OCI-M2 (cell line): ENCODE measurements around the gene FHDC1.

Experiments used
- DNase-seq: peaks from one replicate; lab custom pipeline; 2025; ENCODE audit not compliant: unreplicated experiment; lab: John Stamatoyannopoulos, UW

FHDC1 gene

GRCh38 chr4:152936446-152937335 is 568 bp downstream of the FHDC1 start:
- DNase-seq, result no peak

- DNase-seq, result no peak
These were observed 1.5 kb downstream of the FHDC1 start for GRCh38 chr4:152937336-152938236.

- no peak for DNase-seq
These were observed 2.3 kb downstream of the FHDC1 start for GRCh38 chr4:152938237-152938947.

- no peak for DNase-seq
These were observed 3.5 kb downstream of the FHDC1 start for GRCh38 chr4:152939621-152940020.

- no peak for DNase-seq
These were observed 4.3 kb downstream of the FHDC1 start for GRCh38 chr4:152940461-152940860.

GRCh38 chr4:152941411-152941810 is 5.3 kb downstream of the FHDC1 start:
- no peak for DNase-seq

GRCh38 chr4:152942346-152942745 is 6.2 kb downstream of the FHDC1 start:
- DNase-seq, result no peak

- DNase-seq, result no peak
These were observed 7.5 kb downstream of the FHDC1 start for GRCh38 chr4:152943672-152944071.

GRCh38 chr4:152944666-152945320 is 8.7 kb downstream of the FHDC1 start:
- DNase-seq, result no peak

GRCh38 chr4:152945639-152946038 is 9.5 kb downstream of the FHDC1 start:
- no peak for DNase-seq

GRCh38 chr4:152946446-152946845 is 10.3 kb downstream of the FHDC1 start:
- DNase-seq, result no peak

- no peak for DNase-seq
These were observed 11.2 kb downstream of the FHDC1 start for GRCh38 chr4:152947311-152947710.

- DNase-seq, result no peak
These were observed 13.8 kb downstream of the FHDC1 start for GRCh38 chr4:152949930-152950329.

- no peak for DNase-seq
These were observed 14.5 kb downstream of the FHDC1 start for GRCh38 chr4:152950402-152951274.

GRCh38 chr4:152951348-152951747 is 15.2 kb downstream of the FHDC1 start:
- no peak for DNase-seq

GRCh38 chr4:152953514-152953913 is 17.4 kb downstream of the FHDC1 start:
- DNase-seq, result no peak

- DNase-seq, result no peak
These were observed 18.6 kb downstream of the FHDC1 start for GRCh38 chr4:152954741-152955140.

GRCh38 chr4:152956147-152956546 is 20.0 kb downstream of the FHDC1 start:
- no peak for DNase-seq

GRCh38 chr4:152956650-152957436 is 20.7 kb downstream of the FHDC1 start:
- DNase-seq, result no peak
